CD4-positive, alpha-beta T cell treated with Interleukin-17A for 4 hours (primary cell): ENCODE measurements around the gene OR6C76.
"Not testable (repeated sequence)": the region's sequence is repeated elsewhere in the genome, so short reads cannot be mapped to it uniquely, and the experiment has no call there.

Source experiments
- DNase-seq: peaks from one replicate; pipeline ENCODE4 v3.0.0-alpha.2; 2020; ENCODE audit warnings: mixed read lengths

OR6C76 gene

GRCh38 chr12:55425954-55426353 lies at the start of gene OR6C76:
OR6C76 (plus strand) TSS chr12:55426254; CDS start chr12:55426254, 0 bp downstream.
- no peak for DNase-seq

DNA sequence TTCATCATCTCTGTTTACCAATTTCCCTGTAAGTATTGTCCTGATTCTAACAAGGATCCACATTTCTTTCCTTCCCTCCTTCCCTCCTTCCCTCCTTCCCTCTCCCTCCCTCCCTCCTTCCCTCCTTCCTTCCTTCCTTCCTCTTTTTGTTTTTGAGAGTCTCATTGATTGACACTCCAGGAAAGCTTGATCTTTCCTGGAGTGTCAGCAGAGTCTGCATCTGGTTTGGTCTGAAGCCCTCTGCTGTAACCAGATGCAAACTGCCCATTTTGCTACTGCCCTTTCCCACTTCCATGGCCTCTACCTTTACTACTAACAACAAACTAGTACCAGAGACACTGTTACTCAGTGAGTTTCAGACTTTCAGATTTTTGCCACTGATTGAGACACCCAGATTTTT lies 40.2 kb upstream of the OR6C76 start:
- no peak for DNase-seq

- no peak for DNase-seq
Observed at GRCh38 chr12:55392032-55392795, 33.8 kb upstream of the OR6C76 start.

GRCh38 chr12:55396326-55396725 lies 29.7 kb upstream of the OR6C76 start:
- DNase-seq: no peak

- DNase-seq: no peak
Observed at GRCh38 chr12:55400229-55400628, 25.8 kb upstream of the OR6C76 start, which contains the start of gene OR6C65. OR6C65 (plus strand) TSS chr12:55400529; CDS start chr12:55400529, 0 bp downstream.

- DNase-seq: no peak
Observed at GRCh38 chr12:55407866-55408265, 18.2 kb upstream of the OR6C76 start.

GRCh38 chr12:55409133-55409532 lies 16.9 kb upstream of the OR6C76 start:
- not testable (repeated sequence) for DNase-seq

- DNase-seq: not testable (repeated sequence)
Observed at GRCh38 chr12:55412138-55412537, 13.9 kb upstream of the OR6C76 start.

GRCh38 chr12:55413498-55414388 lies 12.3 kb upstream of the OR6C76 start:
- DNase-seq: not testable (repeated sequence)

DNA sequence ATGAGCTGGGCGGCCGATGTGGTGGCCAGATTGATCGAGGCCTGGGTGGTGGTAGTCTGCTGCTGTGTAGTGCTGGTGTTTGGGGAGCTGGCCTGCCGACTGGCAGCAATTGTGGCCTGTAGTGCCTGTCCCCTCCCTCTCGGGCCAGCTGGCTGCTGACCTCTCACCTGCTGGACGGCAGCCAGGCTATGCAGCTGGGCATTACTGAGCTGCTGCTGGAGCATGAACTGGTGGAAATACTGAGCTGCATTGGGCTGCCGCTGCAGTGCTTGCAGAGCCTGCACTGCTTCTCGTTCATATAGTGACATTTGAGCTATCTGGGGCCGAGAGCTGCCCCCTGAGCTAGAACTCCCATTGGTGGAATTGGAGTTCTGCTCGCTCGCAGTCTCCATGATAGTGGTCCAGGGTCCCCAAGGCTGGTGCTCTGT lies 11.6 kb upstream of the OR6C76 start:
- not testable (repeated sequence) for DNase-seq

DNA sequence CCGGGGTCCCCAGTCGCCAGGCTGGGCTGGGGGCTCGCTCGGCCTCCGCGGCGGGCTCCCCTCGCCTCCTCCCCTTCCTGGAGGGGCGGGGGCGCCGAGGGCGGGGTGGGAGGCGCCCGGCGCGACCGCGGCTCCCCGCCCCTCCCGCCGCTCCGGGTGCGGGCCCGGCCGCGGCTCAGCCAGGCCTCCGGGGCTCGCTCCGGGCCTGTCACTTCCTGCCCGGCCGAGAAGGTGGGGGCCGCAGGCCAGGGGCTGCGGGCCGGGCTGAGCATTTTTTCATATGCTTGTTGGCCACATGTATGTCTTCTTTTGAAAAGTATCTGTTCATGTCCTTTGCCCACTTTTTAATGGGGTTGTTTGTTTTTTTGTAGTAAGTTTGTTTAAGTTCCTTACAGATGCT lies 11.2 kb upstream of the OR6C76 start:
- DNase-seq: not testable (repeated sequence)

- no peak for DNase-seq
Observed at GRCh38 chr12:55416961-55417360, 9.1 kb upstream of the OR6C76 start.

DNA sequence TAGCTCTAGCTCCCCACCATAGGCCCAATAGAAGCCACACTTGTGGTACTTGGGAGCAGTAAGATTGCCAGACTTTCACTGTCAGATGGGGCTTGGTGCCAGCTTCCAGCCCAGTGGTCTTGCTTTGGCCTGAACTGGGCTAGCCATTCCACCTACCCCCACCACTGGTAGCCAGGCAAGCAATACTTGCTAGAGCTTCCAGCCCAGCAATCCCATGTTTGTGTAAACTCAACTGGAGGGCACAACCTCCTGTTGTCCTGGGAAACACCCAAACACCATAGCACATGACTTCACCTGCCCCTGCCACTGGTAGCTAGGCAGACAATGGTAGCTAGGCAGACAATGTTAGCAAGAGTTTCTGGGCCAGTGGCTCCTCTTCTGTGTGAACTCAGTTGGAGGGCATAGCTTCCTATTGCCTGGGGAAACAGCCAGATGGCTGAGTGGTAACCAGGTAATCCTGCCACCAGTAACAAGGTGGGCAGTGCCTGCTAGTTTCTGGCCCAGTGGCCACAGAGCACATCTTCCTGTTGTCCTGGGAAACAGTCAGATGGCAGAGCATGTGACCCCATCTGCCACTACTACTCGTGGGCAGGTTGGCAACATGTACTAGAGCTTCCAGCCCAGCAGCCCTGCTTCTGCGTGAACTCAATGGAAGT lies 5.6 kb upstream of the OR6C76 start:
- no peak for DNase-seq

DNA sequence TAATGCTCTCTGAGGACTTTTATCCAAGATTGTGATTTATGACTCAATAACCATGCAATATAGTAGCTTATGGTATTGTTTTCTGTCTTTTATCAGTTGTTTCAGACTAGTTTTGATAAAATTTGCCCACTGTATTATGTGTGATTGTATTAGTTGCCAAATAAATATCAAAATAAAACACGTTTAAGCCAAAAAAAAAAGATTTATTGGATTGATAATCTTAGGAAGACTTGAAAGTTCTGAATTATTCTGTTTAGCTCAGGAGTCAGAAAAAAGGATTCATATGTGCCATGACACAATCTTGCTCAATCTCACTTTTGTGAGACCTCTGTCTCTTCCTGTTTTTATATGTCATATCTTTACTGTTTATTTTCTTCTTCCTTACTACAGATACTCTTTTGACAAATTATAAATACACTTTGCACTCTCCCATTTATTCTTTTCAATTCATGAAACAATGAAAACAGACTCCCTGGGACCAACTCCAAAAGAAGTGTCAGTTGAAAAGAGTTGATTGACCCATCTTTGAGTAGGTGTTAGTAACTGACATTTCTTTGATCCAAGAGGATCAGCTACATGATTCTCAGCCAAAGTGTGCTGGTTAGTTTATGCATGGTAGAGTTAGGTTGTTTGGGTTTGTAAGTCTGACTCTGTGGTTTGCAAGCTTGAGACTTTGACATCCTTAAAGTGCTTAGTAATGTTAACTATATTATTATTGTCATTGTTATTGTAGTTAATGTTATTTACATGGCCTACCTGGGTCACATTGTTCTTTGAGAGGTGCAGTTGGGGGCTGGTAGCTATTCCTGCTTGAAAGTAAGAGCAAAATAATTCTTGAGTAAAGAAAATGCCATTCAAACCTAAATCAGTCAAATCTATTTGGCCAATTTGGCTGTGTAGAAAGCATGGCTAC lies 2.5 kb downstream of the OR6C76 start:
- DNase-seq: no peak

GRCh38 chr12:55441233-55441632 lies 15.2 kb downstream of the OR6C76 start:
- not testable (repeated sequence) for DNase-seq

- no peak for DNase-seq
Observed at GRCh38 chr12:55443776-55444175, 17.7 kb downstream of the OR6C76 start, which contains the start of gene OR6C2. OR6C2 (plus strand) TSS chr12:55444076; CDS start chr12:55452214, 8,138 bp downstream.

DNA sequence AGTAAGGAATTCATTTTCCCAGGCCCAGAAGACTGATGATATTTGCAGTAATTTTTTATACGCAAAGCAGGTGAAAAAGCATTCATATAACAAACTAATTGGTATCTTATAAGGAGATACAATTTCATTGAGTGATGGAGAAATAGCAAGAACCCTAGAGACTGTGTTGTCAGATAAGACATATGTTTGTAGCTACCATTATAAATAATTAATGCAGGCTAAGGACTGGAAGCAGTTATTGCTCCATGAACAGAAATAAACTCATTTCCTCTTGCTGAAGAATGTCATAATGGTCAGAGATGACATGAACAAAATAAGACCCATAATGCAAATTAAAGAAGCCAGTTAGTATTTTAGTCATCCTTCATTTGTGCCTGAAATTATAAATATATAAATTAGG lies 19.3 kb downstream of the OR6C76 start:
- no peak for DNase-seq

DNA sequence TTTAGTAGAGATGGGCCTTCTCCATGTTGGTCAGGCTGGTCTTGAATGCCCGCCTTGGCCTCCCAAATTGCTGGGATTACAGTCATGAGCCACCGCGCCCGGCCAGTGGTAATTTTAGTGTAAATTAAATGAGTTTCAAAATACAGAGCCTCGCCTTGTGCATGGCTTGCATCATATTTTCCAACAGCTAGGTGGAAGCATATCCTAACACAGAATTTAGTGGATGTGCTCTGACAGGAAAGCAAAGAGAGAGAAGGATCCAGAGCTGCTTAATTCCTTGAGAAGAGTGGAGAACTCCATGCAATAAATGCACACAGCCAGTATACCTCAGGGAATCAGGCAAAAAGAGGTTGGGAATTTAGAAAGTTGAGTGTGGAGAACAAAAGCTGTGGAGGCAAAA lies 20.3 kb downstream of the OR6C76 start:
- DNase-seq: no peak

GRCh38 chr12:55448825-55449224 lies 22.8 kb downstream of the OR6C76 start:
- DNase-seq: no peak

DNA sequence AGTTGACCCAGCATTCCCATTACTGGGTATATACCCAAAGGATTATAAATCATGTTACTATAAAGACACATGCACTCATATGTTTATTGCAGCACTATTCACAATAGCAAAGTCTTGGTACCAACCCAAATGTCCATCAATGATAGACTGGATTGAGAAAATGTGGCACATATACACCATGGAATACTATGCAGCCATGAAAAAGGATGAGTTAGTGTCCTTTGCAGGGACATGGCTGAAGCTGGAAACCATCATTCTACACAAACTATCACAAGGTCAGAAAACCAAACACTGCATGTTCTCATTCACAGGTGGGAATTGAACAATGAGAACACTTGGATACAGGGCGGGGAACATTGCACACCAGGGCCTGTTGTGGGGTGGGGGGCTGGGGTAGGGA lies 38.9 kb downstream of the OR6C76 start:
- not testable (repeated sequence) for DNase-seq

DNA sequence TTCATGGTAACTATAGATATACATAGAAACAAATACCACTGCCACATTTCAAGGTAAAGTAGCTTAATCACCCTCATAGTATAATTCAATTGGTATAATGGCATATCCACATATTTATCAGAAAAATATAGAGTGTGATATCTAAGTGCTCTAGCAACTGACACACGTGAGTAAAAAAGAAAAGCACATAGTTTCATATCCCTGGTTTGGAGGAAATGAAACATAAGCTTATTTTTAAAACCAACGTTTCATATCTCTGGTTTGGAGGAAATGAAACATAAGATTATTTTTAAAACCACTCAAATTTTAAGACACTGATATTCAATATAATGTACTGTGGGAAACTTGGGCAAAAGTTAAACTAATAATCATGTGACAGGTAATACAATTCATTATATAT lies 41.8 kb downstream of the OR6C76 start:
- no peak for DNase-seq

DNA sequence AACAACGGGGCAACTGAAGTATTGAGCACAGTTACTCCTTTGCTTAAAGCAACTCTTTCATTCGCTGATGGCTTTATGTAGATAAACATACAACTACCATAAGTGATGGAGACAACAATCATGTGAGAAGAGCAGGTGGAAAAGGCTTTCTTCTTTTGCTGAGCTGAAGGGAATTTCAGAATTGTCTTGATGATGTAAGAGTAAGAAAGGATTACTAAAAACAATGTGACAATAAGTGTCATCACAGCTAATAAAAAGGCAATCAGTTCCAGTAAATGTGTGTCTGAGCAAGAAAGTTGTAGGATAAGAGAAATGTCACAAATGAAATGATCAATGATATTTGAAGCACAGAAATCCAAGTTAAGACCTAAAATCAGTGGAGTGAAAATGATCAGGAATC lies 43.2 kb downstream of the OR6C76 start:
- no peak for DNase-seq
